Activated CD4-positive, alpha-beta T cell treated with anti-CD3 and anti-CD28 coated beads, Interleukin-2, amount 10 ng/mL, durations not matched to agents 7 days and 5 days (primary cell): ENCODE measurements around the gene TMEM163. TPM values are rescaled to one million over a fixed set of nuclear protein-coding genes. Genes with fewer than 3 reads are reported as not detected.
A peak's percentile ranks its signal among the peaks of the same experiment; 100 is the strongest.
"Not testable (repeated sequence)": the region's sequence is repeated elsewhere in the genome, so short reads cannot be mapped to it uniquely, and the experiment has no call there.

Experiments
- CTCF ChIA-PET: fragments of 350-600 bp; sonication (Branson Sonifier 250); formaldehyde crosslinking; loops from one replicate; lab custom pipeline; 2021; ENCODE audit warnings: antibody characterized with exemption; lab: Charles Lee
- POLR2A ChIA-PET: fragments of 350-600 bp; sonication (Branson Sonifier 250); formaldehyde crosslinking; loops from one replicate; lab custom pipeline; 2021; ENCODE audit warnings: antibody characterized with exemption; lab: Charles Lee
- DNase-seq: peaks from one replicate; pipeline ENCODE4 v3.0.0-alpha.2; 2020
- H3K27ac Mint-ChIP-seq: one replicate; pipeline ENCODE4 v1.8.0; 2021; ENCODE audit warnings: mild to moderate bottlenecking, moderate library complexity, mixed read lengths
- H3K27me3 Mint-ChIP-seq: one replicate; pipeline ENCODE4 v1.8.0; 2021; ENCODE audit warnings: mixed read lengths
- H3K36me3 Mint-ChIP-seq: one replicate; pipeline ENCODE4 v1.8.0; 2021; ENCODE audit warnings: low read depth, mixed read lengths
- H3K4me1 Mint-ChIP-seq: one replicate; pipeline ENCODE4 v1.8.0; 2021; ENCODE audit warnings: mixed read lengths
- H3K4me3 Mint-ChIP-seq: one replicate; pipeline ENCODE4 v1.8.0; 2021; ENCODE audit warnings: mild to moderate bottlenecking, moderate library complexity, mixed read lengths
- H3K9me3 Mint-ChIP-seq: one replicate; pipeline ENCODE4 v1.8.0; 2021; ENCODE audit warnings: mixed read lengths
- total RNA-seq, 2 experiments: library from RNA; stranded (reverse); gene quantifications; one replicate each; pipeline ENCODE4 v1.2.3, GENCODE V29; 2021

TMEM163 gene
- total RNA-seq, 2 experiments from 2014 or later, result not detected

- peak overlapping the region; percentile 23 for H3K27ac Mint-ChIP-seq
- H3K4me3 Mint-ChIP-seq, result no peak overlapping the region
- H3K4me1 Mint-ChIP-seq, result no peaks in the 10 kb centered on the region
- ChIA-PET CTCF (no interaction called here), POLR2A (no interaction called here)
- DNase-seq, result no peak
- H3K36me3 Mint-ChIP-seq, result no peaks in the 10 kb centered on the region
- peaks cover 11% of the 10 kb centered on the region for H3K27me3 Mint-ChIP-seq
- H3K9me3 Mint-ChIP-seq, result no peaks in the 10 kb centered on the region
These were observed 78.3 kb downstream of the TMEM163 start for GRCh38 chr2:134640494-134640893.

GRCh38 chr2:134639265-134639664 is 79.5 kb downstream of the TMEM163 start:
- POLR2A ChIA-PET, result no interaction called here
- Mint-ChIP-seq H3K36me3 (no peaks in the 10 kb centered on the region), H3K9me3 (no peaks in the 10 kb centered on the region), H3K4me1 (no peaks in the 10 kb centered on the region), H3K27me3 (peaks cover 14% of the 10 kb centered on the region), H3K4me3 (no peak overlapping the region), H3K27ac (no peak overlapping the region)
- DNase-seq, result no peak
- CTCF ChIA-PET, result no interaction called here

- no peak for DNase-seq
- Mint-ChIP-seq H3K9me3 (no peaks in the 10 kb centered on the region), H3K4me3 (no peak overlapping the region), H3K36me3 (no peaks in the 10 kb centered on the region), H3K27me3 (peaks cover 14% of the 10 kb centered on the region), H3K27ac (no peak overlapping the region), H3K4me1 (no peaks in the 10 kb centered on the region)
- POLR2A ChIA-PET, result no interaction called here
- CTCF ChIA-PET, result interaction anchor here (0.7 kb wide), 1 partner anchor 22 kb away, joined by 3 read pairs; no protein-coding TSS in a partner anchor
These were observed 82.1 kb downstream of the TMEM163 start for GRCh38 chr2:134636714-134637113.

- H3K27ac Mint-ChIP-seq, result no peak overlapping the region
- ChIA-PET CTCF (no interaction called here), POLR2A (no interaction called here)
- no peak overlapping the region for H3K4me3 Mint-ChIP-seq
- no peaks in the 10 kb centered on the region for H3K9me3 Mint-ChIP-seq
- H3K4me1 Mint-ChIP-seq, result no peaks in the 10 kb centered on the region
- no peak for DNase-seq
- no peaks in the 10 kb centered on the region for H3K36me3 Mint-ChIP-seq
- peaks cover 9% of the 10 kb centered on the region for H3K27me3 Mint-ChIP-seq
These were observed 84.6 kb downstream of the TMEM163 start for GRCh38 chr2:134634054-134634753.

GRCh38 chr2:134630504-134631159 is 88.2 kb downstream of the TMEM163 start:
- DNase-seq, result no peak
- Mint-ChIP-seq H3K4me1 (no peaks in the 10 kb centered on the region), H3K4me3 (no peak overlapping the region), H3K27me3 (peaks cover 7% of the 10 kb centered on the region), H3K36me3 (no peaks in the 10 kb centered on the region), H3K9me3 (no peaks in the 10 kb centered on the region), H3K27ac (no peak overlapping the region)
- ChIA-PET POLR2A (no interaction called here), CTCF (no interaction called here)

- Mint-ChIP-seq H3K27me3 (peaks cover 7% of the 10 kb centered on the region), H3K36me3 (no peaks in the 10 kb centered on the region), H3K4me1 (peaks cover 5% of the 10 kb centered on the region), H3K4me3 (no peak overlapping the region), H3K27ac (no peak overlapping the region), H3K9me3 (no peaks in the 10 kb centered on the region)
- no peak for DNase-seq
- CTCF ChIA-PET, result no interaction called here
- POLR2A ChIA-PET, result no interaction called here
These were observed 90.3 kb downstream of the TMEM163 start for GRCh38 chr2:134628453-134628852.

- Mint-ChIP-seq H3K27me3 (peaks cover 7% of the 10 kb centered on the region), H3K4me1 (peaks cover 5% of the 10 kb centered on the region), H3K4me3 (no peak overlapping the region), H3K36me3 (no peaks in the 10 kb centered on the region), H3K27ac (no peak overlapping the region), H3K9me3 (no peaks in the 10 kb centered on the region)
- POLR2A ChIA-PET, result no interaction called here
- CTCF ChIA-PET, result no interaction called here
- DNase-seq, result no peak
These were observed 92.0 kb downstream of the TMEM163 start for GRCh38 chr2:134626781-134627180.

GRCh38 chr2:134625311-134625710 is 93.5 kb downstream of the TMEM163 start:
- no peak overlapping the region for H3K4me3 Mint-ChIP-seq
- no peak overlapping the region for H3K27ac Mint-ChIP-seq
- H3K36me3 Mint-ChIP-seq, result no peaks in the 10 kb centered on the region
- no peak for DNase-seq
- H3K9me3 Mint-ChIP-seq, result peaks cover 4% of the 10 kb centered on the region
- H3K27me3 Mint-ChIP-seq, result peaks cover 9% of the 10 kb centered on the region
- H3K4me1 Mint-ChIP-seq, result peaks cover 5% of the 10 kb centered on the region
- CTCF ChIA-PET, result no interaction called here
- POLR2A ChIA-PET, result no interaction called here

- peaks cover 9% of the 10 kb centered on the region for H3K9me3 Mint-ChIP-seq
- ChIA-PET CTCF (no interaction called here), POLR2A (no interaction called here)
These were observed 95.0 kb downstream of the TMEM163 start for GRCh38 chr2:134623796-134624195.

GRCh38 chr2:134623046-134623445 is 95.8 kb downstream of the TMEM163 start:
- peaks cover 5% of the 10 kb centered on the region for H3K4me1 Mint-ChIP-seq
- H3K4me3 Mint-ChIP-seq, result no peak overlapping the region
- ChIA-PET POLR2A (no interaction called here), CTCF (no interaction called here)
- H3K27ac Mint-ChIP-seq, result no peak overlapping the region
- DNase-seq, result no peak
- H3K9me3 Mint-ChIP-seq, result peaks cover 9% of the 10 kb centered on the region
- H3K36me3 Mint-ChIP-seq, result no peaks in the 10 kb centered on the region
- peaks cover 14% of the 10 kb centered on the region for H3K27me3 Mint-ChIP-seq

More at GRCh38 chr2:134623796-134624195, 95.0 kb downstream of the TMEM163 start:
- Mint-ChIP-seq H3K27ac (no peak overlapping the region), H3K4me1 (peaks cover 5% of the 10 kb centered on the region), H3K36me3 (no peaks in the 10 kb centered on the region), H3K27me3 (peaks cover 14% of the 10 kb centered on the region), H3K4me3 (no peak overlapping the region)
- no peak for DNase-seq

- Mint-ChIP-seq H3K9me3 (peaks cover 9% of the 10 kb centered on the region), H3K4me3 (no peak overlapping the region), H3K36me3 (no peaks in the 10 kb centered on the region), H3K27me3 (peaks cover 14% of the 10 kb centered on the region), H3K4me1 (peaks cover 5% of the 10 kb centered on the region), H3K27ac (no peak overlapping the region)
- CTCF ChIA-PET, result interaction anchor here (1.2 kb wide), 1 partner anchor 10 kb away, joined by 3 read pairs; no protein-coding TSS in a partner anchor
- DNase-seq, result no peak
- POLR2A ChIA-PET, result no interaction called here
These were observed 96.7 kb downstream of the TMEM163 start for GRCh38 chr2:134621939-134622705.

GRCh38 chr2:134619250-134619649 is 99.5 kb downstream of the TMEM163 start:
- Mint-ChIP-seq H3K9me3 (peaks cover 9% of the 10 kb centered on the region), H3K36me3 (no peaks in the 10 kb centered on the region), H3K4me3 (no peak overlapping the region), H3K4me1 (peaks cover 4% of the 10 kb centered on the region), H3K27me3 (peaks cover 8% of the 10 kb centered on the region), H3K27ac (no peak overlapping the region)
- ChIA-PET POLR2A (no interaction called here), CTCF (no interaction called here)
- no peak for DNase-seq

- H3K9me3 Mint-ChIP-seq, result peaks cover 18% of the 10 kb centered on the region
- H3K27me3 Mint-ChIP-seq, H3K4me3 Mint-ChIP-seq, H3K4me1 Mint-ChIP-seq, POLR2A ChIA-PET, DNase-seq, H3K36me3 Mint-ChIP-seq, H3K27ac Mint-ChIP-seq: not testable (repeated sequence)
- CTCF ChIA-PET, result interaction anchor here (0.5 kb wide), 1 partner anchor 1808 kb away, joined by 4 read pairs; no protein-coding TSS in a partner anchor
These were observed 103.3 kb downstream of the TMEM163 start for GRCh38 chr2:134615480-134615879.
